ENCODE measurements around the gene CASP3. TPM values are rescaled to one million over a fixed set of nuclear protein-coding genes. Genes with fewer than 3 reads are reported as not detected.
"Not testable (repeated sequence)": the region's sequence is repeated elsewhere in the genome, so short reads cannot be mapped to it uniquely, and the experiment has no call there.

CASP3 gene
- total and polyA plus RNA-seq, 5 donors from 2014 or later = 11.5 to 26.1 (median 14.2) TPM

DNA sequence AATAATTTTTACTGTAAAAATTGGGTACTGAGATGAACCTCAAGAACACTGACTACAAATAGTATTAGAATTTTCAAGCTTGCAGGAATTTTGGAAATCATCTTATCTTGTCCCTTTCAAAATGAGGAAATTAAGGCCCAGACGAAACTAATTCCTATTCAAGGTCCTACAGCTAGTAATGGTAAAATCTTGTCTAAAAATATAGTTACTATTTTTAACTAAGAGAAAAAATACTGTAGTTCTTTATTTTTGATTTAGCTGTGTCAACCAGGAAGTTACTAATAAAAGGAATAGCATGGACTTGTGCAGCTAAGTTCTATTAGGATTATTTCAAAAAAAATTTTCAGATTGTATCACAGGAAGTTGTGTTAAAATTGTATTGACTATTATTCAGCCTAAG is 13.0 kb upstream of the CASP3 start:
- Mint-ChIP-seq H3K27ac (no peak overlapping the region), H3K4me1 (peaks cover 0 to 5% (median 2%) of the 10 kb centered on the region in 4 donors), H3K27me3 (no peaks in the 10 kb centered on the region), H3K9me3 (no peaks in the 10 kb centered on the region), H3K36me3 (peaks cover 25% of the 10 kb centered on the region), H3K4me3 (no peak overlapping the region)
- Histone ChIP-seq H3K4me3 (ENCODE audit: low read depth, low read length) (no peak overlapping the region), H3K4me1 (ENCODE audit: control insufficient read depth, insufficient read depth, low read length, poor library complexity, severe bottlenecking) (no peaks in the 10 kb centered on the region), H3K9me3 (ENCODE audit: control insufficient read depth in 2 of 2, low read length in 2 of 2) (no peaks in the 10 kb centered on the region), H3K27me3 (ENCODE audit: control insufficient read depth, insufficient read depth, low read length) (no peaks in the 10 kb centered on the region), H3K27ac (ENCODE audit: insufficient read depth, low read length, poor library complexity, severe bottlenecking) (no peak overlapping the region), H3K36me3 (ENCODE audit: control insufficient read depth, insufficient read depth, low read length) (peaks cover under 1% of the 10 kb centered on the region)
- ATAC-seq (ENCODE audit: low read depth in 2 of 2) = no peak
- no peak for DNase-seq

DNA sequence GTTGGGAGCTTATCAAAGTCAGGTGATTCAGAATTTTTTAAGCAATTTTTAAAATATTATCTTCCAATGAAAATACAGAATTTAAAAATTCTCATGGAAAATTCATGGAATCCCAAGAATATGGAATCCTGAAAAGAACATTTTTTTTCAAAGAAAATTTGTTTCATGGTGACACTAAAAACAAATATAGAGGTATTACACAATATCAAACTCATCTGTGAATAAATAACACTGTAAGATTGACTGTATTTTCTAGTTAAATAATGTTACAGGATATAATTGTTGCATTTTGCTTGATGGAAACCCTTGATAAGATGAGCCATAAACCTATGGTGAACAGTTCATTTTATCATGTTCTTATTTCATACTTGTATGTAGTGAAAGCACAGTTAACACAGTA is 11.7 kb upstream of the CASP3 start:
- no peak overlapping the region for H3K4me3 ChIP-seq (ENCODE audit: low read depth, low read length)
- no peak for DNase-seq
- H3K4me3 Mint-ChIP-seq = no peak overlapping the region

DNA sequence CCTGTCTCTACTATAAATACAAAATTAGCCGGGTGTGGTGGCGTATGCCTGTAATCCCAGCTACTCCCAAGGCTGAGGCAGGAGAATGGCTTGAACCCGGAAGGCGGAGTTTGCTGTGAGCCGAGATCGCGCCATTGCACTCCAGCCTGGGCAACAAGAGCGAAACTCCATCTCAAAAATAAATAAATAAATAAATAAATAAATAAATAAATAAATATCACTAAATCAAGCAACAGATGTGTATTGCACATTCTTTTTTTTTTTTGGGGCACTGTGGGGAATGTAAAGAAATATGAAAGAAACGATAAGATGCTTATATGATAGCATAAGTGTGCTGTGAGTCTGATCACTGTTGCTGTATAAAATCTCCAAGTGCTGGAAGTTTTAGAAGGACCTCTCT is 8.6 kb upstream of the CASP3 start:
- H3K27ac Mint-ChIP-seq; H3K4me3 ChIP-seq (ENCODE audit: low read depth, low read length): not testable (repeated sequence)
- H3K36me3 Mint-ChIP-seq = peaks cover 21% of the 10 kb centered on the region

More for the DNA sequence above, 11.7 kb upstream of the CASP3 start:
- peaks cover 0 to 5% (median 0%) of the 10 kb centered on the region in 4 donors for H3K4me1 Mint-ChIP-seq
- H3K27me3 Mint-ChIP-seq = no peaks in the 10 kb centered on the region
- Histone ChIP-seq H3K27me3 (ENCODE audit: control insufficient read depth, insufficient read depth, low read length) (no peaks in the 10 kb centered on the region), H3K27ac (ENCODE audit: insufficient read depth, low read length, poor library complexity, severe bottlenecking) (no peak overlapping the region), H3K4me1 (ENCODE audit: control insufficient read depth, insufficient read depth, low read length, poor library complexity, severe bottlenecking) (no peaks in the 10 kb centered on the region), H3K36me3 (ENCODE audit: control insufficient read depth, insufficient read depth, low read length) (peaks cover 6% of the 10 kb centered on the region), H3K9me3 (ENCODE audit: control insufficient read depth in 2 of 2, low read length in 2 of 2) (no peaks in the 10 kb centered on the region)
- no peak for ATAC-seq (ENCODE audit: low read depth in 2 of 2)
- H3K9me3 Mint-ChIP-seq = no peaks in the 10 kb centered on the region
- peaks cover 22% of the 10 kb centered on the region for H3K36me3 Mint-ChIP-seq
- no peak overlapping the region for H3K27ac Mint-ChIP-seq

DNA sequence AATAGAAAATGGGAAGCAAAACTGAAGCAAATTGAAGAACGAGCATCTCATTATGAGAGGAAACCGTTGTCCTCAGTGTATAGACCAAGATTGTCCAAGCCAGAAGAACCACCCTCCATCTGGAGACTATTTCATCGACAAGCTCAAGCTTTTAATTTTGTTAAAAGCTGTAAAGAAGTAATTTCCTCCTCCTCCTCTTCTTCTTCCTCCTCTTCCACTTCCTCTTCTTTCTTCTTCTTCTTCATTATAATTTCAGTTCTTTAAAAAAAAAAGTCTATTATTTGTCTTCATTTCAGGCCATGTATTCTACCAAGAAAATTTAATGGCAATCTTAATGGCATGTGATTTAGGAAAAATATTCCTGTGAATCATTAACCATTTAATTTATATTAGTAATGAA is 7.9 kb upstream of the CASP3 start:
- no peak overlapping the region for H3K4me3 Mint-ChIP-seq
- Histone ChIP-seq H3K27ac (ENCODE audit: insufficient read depth, low read length, poor library complexity, severe bottlenecking) (no peak overlapping the region), H3K9me3 (ENCODE audit: control insufficient read depth in 2 of 2, low read length in 2 of 2) (no peaks in the 10 kb centered on the region), H3K4me3 (ENCODE audit: low read depth, low read length) (no peak overlapping the region), H3K27me3 (ENCODE audit: control insufficient read depth, insufficient read depth, low read length) (no peaks in the 10 kb centered on the region), H3K36me3 (ENCODE audit: control insufficient read depth, insufficient read depth, low read length) (peaks cover 6% of the 10 kb centered on the region), H3K4me1 (ENCODE audit: control insufficient read depth, insufficient read depth, low read length, poor library complexity, severe bottlenecking) (no peaks in the 10 kb centered on the region)
- no peak overlapping the region for H3K27ac Mint-ChIP-seq
- no peak for DNase-seq
- peaks cover 0 to 5% (median 2%) of the 10 kb centered on the region in 4 donors for H3K4me1 Mint-ChIP-seq
- H3K27me3 Mint-ChIP-seq = no peaks in the 10 kb centered on the region
- ATAC-seq (ENCODE audit: low read depth in 2 of 2) = no peak
- no peaks in the 10 kb centered on the region for H3K9me3 Mint-ChIP-seq
- peaks cover 21% of the 10 kb centered on the region for H3K36me3 Mint-ChIP-seq

More for the DNA sequence above, 8.6 kb upstream of the CASP3 start:
- ATAC-seq (ENCODE audit: low read depth in 2 of 2); H3K9me3 Mint-ChIP-seq; H3K9me3 ChIP-seq (ENCODE audit: control insufficient read depth in 2 of 2, low read length in 2 of 2); H3K36me3 ChIP-seq (ENCODE audit: control insufficient read depth, insufficient read depth, low read length); DNase-seq; H3K27me3 ChIP-seq (ENCODE audit: control insufficient read depth, insufficient read depth, low read length); H3K4me1 Mint-ChIP-seq; H3K4me1 ChIP-seq (ENCODE audit: control insufficient read depth, insufficient read depth, low read length, poor library complexity, severe bottlenecking); H3K27ac ChIP-seq (ENCODE audit: insufficient read depth, low read length, poor library complexity, severe bottlenecking); H3K27me3 Mint-ChIP-seq; H3K4me3 Mint-ChIP-seq: not testable (repeated sequence)

DNA sequence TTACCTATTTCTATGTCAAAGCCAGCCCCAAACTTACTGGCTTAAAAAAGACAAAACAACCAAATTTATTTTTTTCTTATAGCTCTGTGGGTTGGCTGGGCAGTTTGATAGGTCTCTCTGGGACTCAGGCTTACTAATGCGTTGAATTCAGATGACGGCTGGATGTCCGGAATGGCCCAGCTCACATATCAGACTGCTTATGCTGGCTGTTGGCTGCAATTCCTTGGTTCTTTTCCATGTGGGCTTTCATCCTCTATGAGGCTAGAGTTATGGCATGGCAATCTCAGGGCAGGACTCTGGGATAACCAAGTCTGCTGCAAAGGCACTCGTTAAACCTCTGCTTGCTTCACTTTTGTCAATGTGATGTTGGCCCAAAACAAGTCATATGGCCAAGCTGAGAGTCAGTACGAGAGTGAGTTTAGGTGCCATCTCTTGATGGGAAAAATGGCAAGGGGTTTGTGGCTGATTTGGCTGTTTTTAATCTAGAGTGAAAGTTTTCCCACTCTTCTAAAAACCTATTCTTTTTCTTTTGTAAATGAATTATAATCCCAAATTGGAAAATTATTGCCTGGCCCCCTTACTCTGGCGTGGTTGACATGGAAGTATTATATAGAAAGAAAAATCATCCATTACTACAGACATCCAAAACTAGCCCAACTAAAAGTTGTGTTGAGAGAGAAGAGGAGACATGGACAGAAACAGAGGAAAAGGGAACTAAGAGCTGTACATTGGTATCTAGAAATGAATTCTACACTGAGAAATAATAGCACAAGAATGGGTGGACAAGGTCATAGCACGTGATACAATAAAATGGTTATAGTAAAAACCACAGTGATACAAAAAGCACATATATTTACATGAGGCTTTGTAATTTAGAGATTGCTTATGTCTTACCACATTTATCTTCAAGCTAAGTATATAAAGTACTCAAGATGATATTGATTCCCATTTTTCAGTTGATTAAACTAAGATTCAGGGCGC is 6.9 kb upstream of the CASP3 start:
- H3K9me3 Mint-ChIP-seq = no peaks in the 10 kb centered on the region
- no peak overlapping the region for H3K27ac Mint-ChIP-seq
- Histone ChIP-seq H3K27me3 (ENCODE audit: control insufficient read depth, insufficient read depth, low read length) (no peaks in the 10 kb centered on the region), H3K9me3 (ENCODE audit: control insufficient read depth in 2 of 2, low read length in 2 of 2) (no peaks in the 10 kb centered on the region), H3K4me1 (ENCODE audit: control insufficient read depth, insufficient read depth, low read length, poor library complexity, severe bottlenecking) (no peaks in the 10 kb centered on the region), H3K36me3 (ENCODE audit: control insufficient read depth, insufficient read depth, low read length) (peaks cover 6% of the 10 kb centered on the region), H3K4me3 (ENCODE audit: low read depth, low read length) (no peak overlapping the region), H3K27ac (ENCODE audit: insufficient read depth, low read length, poor library complexity, severe bottlenecking) (no peak overlapping the region)
- DNase-seq (no peak), ATAC-seq (ENCODE audit: low read depth in 2 of 2) (no peak)
- H3K36me3 Mint-ChIP-seq = peaks cover 20% of the 10 kb centered on the region
- H3K4me1 Mint-ChIP-seq = peaks cover 0 to 11% (median 3%) of the 10 kb centered on the region in 4 donors
- no peak overlapping the region for H3K4me3 Mint-ChIP-seq
- no peaks in the 10 kb centered on the region for H3K27me3 Mint-ChIP-seq

DNA sequence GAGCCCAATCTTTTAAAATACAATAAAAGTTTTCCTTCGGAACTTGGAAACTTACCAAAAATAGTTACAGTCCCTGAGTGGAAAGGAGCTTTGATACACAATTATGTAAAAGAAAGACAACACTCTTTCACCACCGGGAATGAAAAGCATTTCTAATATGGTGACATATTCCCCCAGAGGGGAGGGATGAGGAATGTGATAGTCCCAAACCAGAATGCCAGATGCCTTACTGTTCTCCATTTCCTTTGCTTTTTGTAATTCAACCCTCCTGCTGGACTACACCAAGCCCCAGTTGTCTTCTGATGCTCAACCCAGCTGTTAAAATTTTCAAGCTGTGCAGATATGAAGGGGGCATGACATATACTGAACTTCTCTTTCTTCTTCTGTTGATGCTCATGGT is 4.4 kb upstream of the CASP3 start:
- Histone ChIP-seq H3K4me1 (ENCODE audit: control insufficient read depth, insufficient read depth, low read length, poor library complexity, severe bottlenecking) (peaks cover 6% of the 10 kb centered on the region), H3K4me3 (ENCODE audit: low read depth, low read length) (no peak overlapping the region), H3K27me3 (ENCODE audit: control insufficient read depth, insufficient read depth, low read length) (no peaks in the 10 kb centered on the region), H3K27ac (ENCODE audit: insufficient read depth, low read length, poor library complexity, severe bottlenecking) (no peak overlapping the region), H3K36me3 (ENCODE audit: control insufficient read depth, insufficient read depth, low read length) (peaks cover 6% of the 10 kb centered on the region), H3K9me3 (ENCODE audit: control insufficient read depth in 2 of 2, low read length in 2 of 2) (no peaks in the 10 kb centered on the region)
- H3K27me3 Mint-ChIP-seq = no peaks in the 10 kb centered on the region
- no peak for ATAC-seq (ENCODE audit: low read depth in 2 of 2)
- peaks cover 13% of the 10 kb centered on the region for H3K36me3 Mint-ChIP-seq
- peaks cover 8 to 20% (median 13%) of the 10 kb centered on the region in 4 donors for H3K4me1 Mint-ChIP-seq
- no peak for DNase-seq
- H3K27ac Mint-ChIP-seq = no peak overlapping the region
- H3K9me3 Mint-ChIP-seq = no peaks in the 10 kb centered on the region
- H3K4me3 Mint-ChIP-seq = peak overlapping the region in 2 of 4 donors; percentile 1 to 36

DNA sequence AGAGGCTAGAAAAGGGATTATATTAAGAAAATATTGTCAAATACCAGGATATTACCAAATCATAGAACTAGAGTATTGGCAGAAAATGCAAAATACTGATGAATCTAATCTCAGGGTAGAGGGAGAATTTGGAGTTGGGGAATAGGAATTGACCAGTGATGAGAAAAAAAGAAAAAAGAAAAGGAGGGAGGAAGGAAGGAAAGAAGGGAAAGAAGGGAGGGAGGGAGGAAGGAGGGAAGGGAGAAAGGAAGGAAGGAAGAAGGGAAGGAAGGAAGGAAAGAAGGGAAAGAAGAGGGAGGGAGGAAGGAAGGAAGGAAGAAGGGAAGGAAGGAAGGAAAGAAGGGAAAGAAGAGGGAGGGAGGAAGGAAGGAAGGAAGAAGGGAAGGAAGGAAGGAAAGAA is 3.4 kb upstream of the CASP3 start:
- H3K27me3 Mint-ChIP-seq; H3K4me3 Mint-ChIP-seq; H3K36me3 ChIP-seq (ENCODE audit: control insufficient read depth, insufficient read depth, low read length); H3K27ac ChIP-seq (ENCODE audit: insufficient read depth, low read length, poor library complexity, severe bottlenecking); H3K4me3 ChIP-seq (ENCODE audit: low read depth, low read length); H3K9me3 Mint-ChIP-seq; H3K27me3 ChIP-seq (ENCODE audit: control insufficient read depth, insufficient read depth, low read length); DNase-seq; H3K9me3 ChIP-seq (ENCODE audit: control insufficient read depth in 2 of 2, low read length in 2 of 2); H3K27ac Mint-ChIP-seq; ATAC-seq (ENCODE audit: low read depth in 2 of 2): not testable (repeated sequence)
- Mint-ChIP-seq H3K4me1 (peaks cover 8 to 28% (median 15%) of the 10 kb centered on the region in 4 donors), H3K36me3 (peaks cover 13% of the 10 kb centered on the region)
- peaks cover 12% of the 10 kb centered on the region for H3K4me1 ChIP-seq (ENCODE audit: control insufficient read depth, insufficient read depth, low read length, poor library complexity, severe bottlenecking)

DNA sequence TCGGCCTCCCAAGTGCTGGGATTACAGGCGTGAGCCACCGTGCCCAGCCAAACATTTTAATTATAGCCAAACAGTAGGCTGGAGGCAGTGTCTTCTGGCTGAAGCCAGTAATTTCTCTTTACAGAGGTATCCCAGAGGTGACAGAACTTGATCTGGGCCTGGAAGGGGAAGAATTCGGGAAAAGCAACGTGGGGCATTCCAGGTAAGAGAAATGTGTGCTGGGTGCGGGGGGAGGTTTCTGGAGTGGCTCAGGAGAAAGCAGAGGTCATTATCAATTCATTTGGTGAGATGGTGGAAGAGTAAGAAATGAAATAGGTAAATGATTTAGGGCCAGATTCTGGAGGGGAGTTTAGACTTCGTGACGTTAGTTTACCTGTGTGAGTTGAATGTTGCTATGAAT is 2.7 kb upstream of the CASP3 start:
- Histone ChIP-seq H3K27me3 (ENCODE audit: control insufficient read depth, insufficient read depth, low read length) (no peaks in the 10 kb centered on the region), H3K4me1 (ENCODE audit: control insufficient read depth, insufficient read depth, low read length, poor library complexity, severe bottlenecking) (peaks cover 20% of the 10 kb centered on the region), H3K9me3 (ENCODE audit: control insufficient read depth in 2 of 2, low read length in 2 of 2) (no peaks in the 10 kb centered on the region), H3K36me3 (ENCODE audit: control insufficient read depth, insufficient read depth, low read length) (peaks cover 2% of the 10 kb centered on the region), H3K4me3 (ENCODE audit: low read depth, low read length) (no peak overlapping the region), H3K27ac (ENCODE audit: insufficient read depth, low read length, poor library complexity, severe bottlenecking) (no peak overlapping the region)
- Mint-ChIP-seq H3K27ac (peak overlapping the region in 1 of 3 donors; percentile 22), H3K9me3 (no peaks in the 10 kb centered on the region), H3K4me3 (peak overlapping the region in 2 of 4 donors; percentile 55 to 74), H3K27me3 (no peaks in the 10 kb centered on the region), H3K36me3 (peaks cover 9% of the 10 kb centered on the region), H3K4me1 (peaks cover 10 to 36% (median 23%) of the 10 kb centered on the region in 4 donors)
- ATAC-seq (ENCODE audit: low read depth in 2 of 2) = no peak
- no peak for DNase-seq

Measured in CD4-positive, CD25-positive, alpha-beta regulatory T cell (primary cell).